ENCODE data around the gene HSD17B12.
"Not testable (repeated sequence)": the region's sequence is repeated elsewhere in the genome, so short reads cannot be mapped to it uniquely, and the experiment has no call there.

HSD17B12 gene

DNA sequence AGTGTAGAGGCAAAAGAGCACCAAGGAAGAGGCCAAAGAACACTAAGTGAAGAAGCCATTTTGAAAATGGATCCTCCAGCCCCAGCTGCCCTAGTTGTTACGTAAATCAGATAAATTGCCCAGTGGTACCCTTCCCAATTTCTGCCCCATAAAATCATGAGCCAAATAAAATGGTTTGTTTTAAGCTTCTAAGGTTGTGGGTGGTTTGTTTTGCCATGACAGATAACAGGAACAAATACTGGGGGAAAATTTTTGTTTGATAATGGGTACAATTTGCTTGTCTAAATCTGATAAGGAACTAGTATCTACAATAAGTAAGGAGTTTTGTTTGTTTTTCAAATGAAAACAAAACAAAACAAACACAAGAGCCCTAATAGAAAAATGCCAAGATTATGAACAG, 30.6 kb upstream of the HSD17B12 start:
- Histone ChIP-seq H3K4me2 (ENCODE audit: low read length) (no peak overlapping the region), H3K9me3 (replicated peaks; ENCODE audit: low read length) (no peaks in the 10 kb centered on the region), H3K9ac (ENCODE audit: low read depth, low read length) (no peak overlapping the region), H3K4me3 (ENCODE audit: low read length) (no peak overlapping the region), H3K36me3 (ENCODE audit: insufficient read depth, low read length) (no peaks in the 10 kb centered on the region), H3K4me1 (ENCODE audit: control insufficient read depth, insufficient read depth, low read length) (peaks cover 5% of the 10 kb centered on the region), H3K27me3 (ENCODE audit: control insufficient read depth, insufficient read depth, low read length) (no peaks in the 10 kb centered on the region)

DNA sequence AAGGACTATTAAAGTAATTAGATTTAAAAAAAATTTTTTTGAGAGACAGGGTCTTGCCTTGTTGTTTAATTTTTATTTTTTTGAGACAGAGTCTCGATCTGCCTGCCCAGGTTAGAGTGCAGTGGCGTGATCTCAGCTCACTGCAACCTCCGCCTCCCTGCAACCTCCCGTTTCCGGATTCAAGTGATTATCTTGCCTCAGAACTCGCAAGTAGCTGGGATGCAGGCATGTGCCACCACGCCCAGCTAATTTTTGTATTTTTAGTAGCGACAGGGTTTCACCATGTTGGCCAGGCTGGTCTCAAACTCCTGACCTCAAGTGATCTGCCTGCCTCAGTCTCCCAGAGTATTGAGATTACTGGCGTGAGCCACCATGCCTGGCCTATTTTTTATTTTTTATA, 17.5 kb upstream of the HSD17B12 start:
- not testable (repeated sequence) for H3K36me3 ChIP-seq (ENCODE audit: insufficient read depth, low read length); H3K4me3 ChIP-seq (ENCODE audit: low read length); H3K4me1 ChIP-seq (ENCODE audit: control insufficient read depth, insufficient read depth, low read length); H3K9me3 ChIP-seq (replicated peaks; ENCODE audit: low read length); H3K9ac ChIP-seq (ENCODE audit: low read depth, low read length); H3K4me2 ChIP-seq (ENCODE audit: low read length)
- peaks cover 26% of the 10 kb centered on the region for H3K27me3 ChIP-seq (ENCODE audit: control insufficient read depth, insufficient read depth, low read length)

DNA sequence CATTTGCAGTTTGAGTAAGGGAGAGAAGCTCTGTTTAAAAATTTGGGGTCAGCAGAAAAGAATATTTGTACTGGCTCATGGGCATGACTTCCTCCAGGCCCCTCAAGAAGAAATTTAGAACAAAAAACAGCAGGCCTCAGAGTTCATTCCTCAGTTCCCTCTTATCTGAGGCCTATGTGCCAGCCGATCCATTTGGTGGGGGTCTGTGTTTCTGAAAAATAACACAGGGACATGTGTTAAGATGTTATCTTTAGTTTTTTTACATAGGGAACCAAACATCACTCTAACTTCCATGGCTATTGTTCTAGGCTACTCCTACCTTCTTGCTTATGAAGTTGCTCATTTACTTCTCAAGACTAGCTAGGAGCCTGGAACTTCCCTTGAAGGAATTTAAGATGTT, 16.2 kb upstream of the HSD17B12 start:
- no peaks in the 10 kb centered on the region for H3K9me3 ChIP-seq (replicated peaks; ENCODE audit: low read length)
- H3K27me3 ChIP-seq (ENCODE audit: control insufficient read depth, insufficient read depth, low read length) = peaks cover 29% of the 10 kb centered on the region
- H3K36me3 ChIP-seq (ENCODE audit: insufficient read depth, low read length) = no peaks in the 10 kb centered on the region
- H3K4me2 ChIP-seq (ENCODE audit: low read length) = no peak overlapping the region
- no peak overlapping the region for H3K9ac ChIP-seq (ENCODE audit: low read depth, low read length)
- no peak overlapping the region for H3K4me3 ChIP-seq (ENCODE audit: low read length)
- H3K4me1 ChIP-seq (ENCODE audit: control insufficient read depth, insufficient read depth, low read length) = no peaks in the 10 kb centered on the region

DNA sequence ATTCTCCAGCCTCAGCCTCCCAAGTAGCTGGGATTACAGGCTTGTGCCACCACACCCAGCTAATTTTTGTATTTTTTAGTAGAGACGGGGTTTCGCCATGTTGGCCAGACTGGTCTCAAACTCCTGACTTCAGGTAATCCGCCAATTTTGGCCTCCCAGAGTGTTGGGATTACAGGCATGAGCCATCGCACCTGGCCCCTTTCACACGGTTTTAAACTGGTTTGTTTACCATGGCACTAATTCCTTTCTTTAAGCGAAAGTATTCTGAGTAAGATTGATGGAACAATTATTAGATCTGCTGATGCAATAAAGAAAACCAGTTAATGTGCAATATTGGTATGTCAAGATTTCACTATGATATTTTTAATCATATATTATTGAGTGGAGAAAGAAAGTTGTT, 9.3 kb upstream of the HSD17B12 start:
- not testable (repeated sequence) for H3K4me1 ChIP-seq (ENCODE audit: control insufficient read depth, insufficient read depth, low read length); H3K9ac ChIP-seq (ENCODE audit: low read depth, low read length); H3K9me3 ChIP-seq (replicated peaks; ENCODE audit: low read length); H3K4me2 ChIP-seq (ENCODE audit: low read length); H3K4me3 ChIP-seq (ENCODE audit: low read length); H3K36me3 ChIP-seq (ENCODE audit: insufficient read depth, low read length)
- H3K27me3 ChIP-seq (ENCODE audit: control insufficient read depth, insufficient read depth, low read length) = peaks cover 32% of the 10 kb centered on the region

DNA sequence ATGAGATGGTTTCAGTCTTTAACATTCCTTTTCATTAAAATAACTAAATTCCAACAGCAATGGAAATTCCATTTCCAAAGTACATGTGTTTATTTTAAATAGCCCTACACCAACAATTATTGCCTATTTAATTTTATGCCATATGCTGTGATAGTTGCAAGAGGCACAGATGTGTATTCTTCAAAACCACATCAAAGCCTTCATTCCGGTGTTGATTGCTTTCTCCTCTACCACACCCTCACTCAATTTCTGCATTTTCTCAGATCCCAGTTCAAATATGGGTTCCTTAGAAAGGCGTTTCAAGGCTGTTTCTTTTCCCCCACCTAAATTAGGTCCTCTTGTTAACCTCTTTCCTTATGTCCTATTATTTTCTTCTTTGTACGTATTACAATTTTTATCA, 6.0 kb upstream of the HSD17B12 start:
- Histone ChIP-seq H3K27me3 (ENCODE audit: control insufficient read depth, insufficient read depth, low read length) (peaks cover 23% of the 10 kb centered on the region), H3K36me3 (ENCODE audit: insufficient read depth, low read length) (no peaks in the 10 kb centered on the region), H3K4me3 (ENCODE audit: low read length) (no peak overlapping the region), H3K4me1 (ENCODE audit: control insufficient read depth, insufficient read depth, low read length) (peaks cover 2% of the 10 kb centered on the region), H3K4me2 (ENCODE audit: low read length) (no peak overlapping the region), H3K9ac (ENCODE audit: low read depth, low read length) (no peak overlapping the region), H3K9me3 (replicated peaks; ENCODE audit: low read length) (no peaks in the 10 kb centered on the region)

DNA sequence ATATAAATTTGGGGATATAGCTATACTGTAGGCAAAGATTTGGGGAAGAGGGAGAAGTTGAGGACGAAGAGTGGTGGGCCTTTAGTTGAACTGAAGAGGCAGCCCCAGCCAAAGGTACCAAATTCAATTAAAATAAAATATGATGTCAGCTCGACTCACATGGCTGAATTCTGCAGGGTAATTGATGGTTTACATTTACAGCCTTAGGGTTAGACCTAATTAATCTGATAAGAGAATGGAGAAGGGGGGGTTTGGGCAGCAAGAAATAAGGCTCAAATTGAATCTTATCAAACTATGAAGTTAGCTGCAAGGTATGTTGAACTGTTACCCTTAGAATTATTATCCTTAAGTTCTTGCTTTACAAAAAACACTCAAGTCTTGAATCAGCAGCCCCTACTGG, 3.6 kb upstream of the HSD17B12 start:
- no peaks in the 10 kb centered on the region for H3K9me3 ChIP-seq (replicated peaks; ENCODE audit: low read length)
- H3K27me3 ChIP-seq (ENCODE audit: control insufficient read depth, insufficient read depth, low read length) = peaks cover 17% of the 10 kb centered on the region
- H3K9ac ChIP-seq (ENCODE audit: low read depth, low read length) = no peak overlapping the region
- no peaks in the 10 kb centered on the region for H3K36me3 ChIP-seq (ENCODE audit: insufficient read depth, low read length)
- no peak overlapping the region for H3K4me3 ChIP-seq (ENCODE audit: low read length)
- H3K4me2 ChIP-seq (ENCODE audit: low read length) = no peak overlapping the region
- peaks cover 3% of the 10 kb centered on the region for H3K4me1 ChIP-seq (ENCODE audit: control insufficient read depth, insufficient read depth, low read length)

DNA sequence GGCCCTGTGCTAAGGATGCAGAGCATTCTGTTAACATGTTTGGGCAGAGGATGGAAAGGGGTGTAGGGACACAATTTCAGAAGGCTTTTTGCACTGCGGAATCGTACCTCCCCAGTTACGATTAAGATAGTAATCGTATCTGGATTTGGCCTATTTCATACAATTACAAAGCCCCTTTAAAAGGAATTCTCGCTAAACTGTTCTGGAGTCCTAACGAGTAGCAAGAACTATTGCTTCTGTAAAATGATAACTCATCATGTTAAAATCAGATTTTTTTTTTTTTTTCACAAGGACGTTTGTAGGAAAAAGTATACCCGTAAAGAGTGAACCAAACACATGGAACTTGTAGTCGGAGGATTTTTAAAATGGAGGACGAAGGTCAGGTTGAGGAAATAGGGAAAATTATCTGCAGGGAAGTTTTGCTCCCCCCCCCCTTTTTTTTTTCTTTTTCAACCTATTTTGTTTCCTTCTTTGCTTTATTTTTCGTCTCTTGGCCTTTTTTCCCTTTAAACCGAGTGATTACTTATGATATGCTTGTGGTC, 934 bp downstream of the HSD17B12 start:
- H3K4me2 ChIP-seq (ENCODE audit: low read length) = peak overlapping the region; percentile 88
- no peaks in the 10 kb centered on the region for H3K27me3 ChIP-seq (ENCODE audit: control insufficient read depth, insufficient read depth, low read length)
- no peaks in the 10 kb centered on the region for H3K9me3 ChIP-seq (replicated peaks; ENCODE audit: low read length)
- peaks cover 7% of the 10 kb centered on the region for H3K4me1 ChIP-seq (ENCODE audit: control insufficient read depth, insufficient read depth, low read length)
- peaks cover 16% of the 10 kb centered on the region for H3K36me3 ChIP-seq (ENCODE audit: insufficient read depth, low read length)
- H3K9ac ChIP-seq (ENCODE audit: low read depth, low read length) = peak overlapping the region; percentile 96
- peak overlapping the region; percentile 81 for H3K4me3 ChIP-seq (ENCODE audit: low read length)

DNA sequence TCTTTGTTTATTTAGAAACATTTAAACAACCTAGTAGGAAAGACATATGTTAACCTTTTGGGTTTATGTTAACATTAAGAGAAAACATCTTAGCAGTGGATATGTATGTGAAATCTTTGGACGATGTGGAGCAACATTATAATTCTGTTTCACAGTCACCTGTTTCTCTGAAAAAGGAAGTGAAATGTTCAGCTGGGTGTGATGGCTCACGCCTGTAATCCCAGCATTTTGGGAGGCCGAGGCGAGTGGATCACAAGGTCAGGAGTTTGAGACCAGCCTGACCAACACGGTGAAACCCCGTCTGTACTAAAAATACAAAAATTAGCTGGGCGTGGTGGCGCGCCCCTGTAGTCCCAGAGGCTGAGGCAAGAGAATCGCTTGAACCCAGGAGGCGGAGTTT, 1.5 kb downstream of the HSD17B12 start:
- peak overlapping the region; percentile 88 for H3K4me2 ChIP-seq (ENCODE audit: low read length)
- peaks cover 16% of the 10 kb centered on the region for H3K36me3 ChIP-seq (ENCODE audit: insufficient read depth, low read length)
- not testable (repeated sequence) for H3K9me3 ChIP-seq (replicated peaks; ENCODE audit: low read length); H3K27me3 ChIP-seq (ENCODE audit: control insufficient read depth, insufficient read depth, low read length)
- peak overlapping the region; percentile 96 for H3K9ac ChIP-seq (ENCODE audit: low read depth, low read length)
- peak overlapping the region; percentile 81 for H3K4me3 ChIP-seq (ENCODE audit: low read length)
- peaks cover 12% of the 10 kb centered on the region for H3K4me1 ChIP-seq (ENCODE audit: control insufficient read depth, insufficient read depth, low read length)

DNA sequence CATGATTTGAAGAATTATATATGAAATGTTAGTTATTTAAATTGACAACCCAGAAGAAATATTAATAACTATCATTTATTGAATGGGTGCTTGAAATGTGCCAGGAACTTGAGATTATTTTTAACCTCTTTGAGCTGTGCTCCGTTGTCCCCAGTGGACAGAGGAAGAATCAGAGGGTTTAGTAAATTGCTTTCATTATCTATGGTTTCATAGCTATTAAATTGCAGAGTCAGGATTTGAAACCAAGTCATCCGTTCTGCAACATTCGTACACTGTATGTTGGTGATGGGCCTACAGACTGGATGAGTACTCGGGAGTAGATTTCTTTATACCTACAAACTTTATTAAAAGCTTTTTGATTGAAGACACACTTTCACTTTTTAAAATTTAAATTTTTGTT, 4.9 kb downstream of the HSD17B12 start:
- no peak overlapping the region for H3K4me2 ChIP-seq (ENCODE audit: low read length)
- H3K36me3 ChIP-seq (ENCODE audit: insufficient read depth, low read length) = peaks cover 16% of the 10 kb centered on the region
- no peaks in the 10 kb centered on the region for H3K9me3 ChIP-seq (replicated peaks; ENCODE audit: low read length)
- no peak overlapping the region for H3K4me3 ChIP-seq (ENCODE audit: low read length)
- no peaks in the 10 kb centered on the region for H3K27me3 ChIP-seq (ENCODE audit: control insufficient read depth, insufficient read depth, low read length)
- no peak overlapping the region for H3K9ac ChIP-seq (ENCODE audit: low read depth, low read length)
- H3K4me1 ChIP-seq (ENCODE audit: control insufficient read depth, insufficient read depth, low read length) = peaks cover 15% of the 10 kb centered on the region

DNA sequence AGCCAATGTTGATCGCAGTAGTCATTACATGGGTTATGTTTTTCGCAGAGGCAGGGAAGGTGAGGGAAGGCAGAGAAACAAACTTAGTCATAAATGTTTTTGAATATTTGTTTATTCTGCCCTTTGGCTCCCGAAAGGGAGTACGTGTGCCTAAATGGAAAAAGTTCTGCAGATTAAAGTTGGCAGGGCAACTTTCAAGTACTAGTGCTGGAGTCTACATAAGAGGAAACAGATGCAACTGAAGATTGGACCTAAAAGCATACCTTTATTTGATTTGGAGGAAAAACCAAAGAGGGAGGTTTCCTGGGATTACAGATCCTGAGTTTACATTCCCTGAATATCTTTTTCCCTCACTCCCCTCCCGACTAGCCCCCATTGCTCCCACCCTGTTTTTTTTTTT, 5.7 kb downstream of the HSD17B12 start:
- peaks cover 15% of the 10 kb centered on the region for H3K4me1 ChIP-seq (ENCODE audit: control insufficient read depth, insufficient read depth, low read length)
- H3K9ac ChIP-seq (ENCODE audit: low read depth, low read length) = no peak overlapping the region
- H3K4me2 ChIP-seq (ENCODE audit: low read length) = no peak overlapping the region
- H3K27me3 ChIP-seq (ENCODE audit: control insufficient read depth, insufficient read depth, low read length) = no peaks in the 10 kb centered on the region
- H3K36me3 ChIP-seq (ENCODE audit: insufficient read depth, low read length) = peaks cover 16% of the 10 kb centered on the region
- no peaks in the 10 kb centered on the region for H3K9me3 ChIP-seq (replicated peaks; ENCODE audit: low read length)
- H3K4me3 ChIP-seq (ENCODE audit: low read length) = no peak overlapping the region

DNA sequence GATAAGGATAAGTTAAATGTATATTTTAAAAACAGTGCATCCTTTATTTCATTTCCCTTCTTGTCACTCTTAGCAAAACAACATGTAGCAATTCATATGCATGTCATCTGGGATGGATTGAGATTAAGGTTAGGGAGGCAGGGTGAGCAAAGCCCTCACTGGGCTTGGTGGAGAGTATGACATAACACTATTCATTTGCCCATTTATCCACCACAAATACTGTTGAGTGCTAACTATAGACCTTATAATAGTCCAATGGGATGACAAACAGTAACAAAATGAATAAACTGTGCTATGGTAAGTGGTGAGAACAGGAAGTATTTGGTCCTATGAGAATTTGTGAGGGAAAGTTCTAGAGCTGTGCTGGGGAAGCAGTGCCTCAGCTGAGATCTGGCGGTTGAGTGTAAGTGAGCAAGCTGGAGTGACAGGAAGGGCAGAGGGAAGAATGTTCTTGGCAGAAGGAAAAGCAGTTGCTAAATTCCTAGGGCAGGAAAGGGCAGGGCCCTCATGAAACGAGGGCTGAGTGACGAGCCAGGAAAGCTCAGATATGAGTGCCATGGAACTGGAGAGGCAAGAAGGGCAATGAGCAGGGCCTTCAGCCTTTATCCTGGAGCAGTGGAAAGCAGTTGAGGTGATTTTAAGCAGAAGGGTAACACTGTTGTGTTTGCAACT, 6.7 kb downstream of the HSD17B12 start:
- peaks cover 15% of the 10 kb centered on the region for H3K4me1 ChIP-seq (ENCODE audit: control insufficient read depth, insufficient read depth, low read length)
- H3K36me3 ChIP-seq (ENCODE audit: insufficient read depth, low read length) = peaks cover 16% of the 10 kb centered on the region
- no peaks in the 10 kb centered on the region for H3K9me3 ChIP-seq (replicated peaks; ENCODE audit: low read length)
- H3K27me3 ChIP-seq (ENCODE audit: control insufficient read depth, insufficient read depth, low read length) = no peaks in the 10 kb centered on the region
- peak overlapping the region; percentile 61 for H3K4me2 ChIP-seq (ENCODE audit: low read length)
- H3K9ac ChIP-seq (ENCODE audit: low read depth, low read length) = no peak overlapping the region
- H3K4me3 ChIP-seq (ENCODE audit: low read length) = peak overlapping the region; percentile 45

DNA sequence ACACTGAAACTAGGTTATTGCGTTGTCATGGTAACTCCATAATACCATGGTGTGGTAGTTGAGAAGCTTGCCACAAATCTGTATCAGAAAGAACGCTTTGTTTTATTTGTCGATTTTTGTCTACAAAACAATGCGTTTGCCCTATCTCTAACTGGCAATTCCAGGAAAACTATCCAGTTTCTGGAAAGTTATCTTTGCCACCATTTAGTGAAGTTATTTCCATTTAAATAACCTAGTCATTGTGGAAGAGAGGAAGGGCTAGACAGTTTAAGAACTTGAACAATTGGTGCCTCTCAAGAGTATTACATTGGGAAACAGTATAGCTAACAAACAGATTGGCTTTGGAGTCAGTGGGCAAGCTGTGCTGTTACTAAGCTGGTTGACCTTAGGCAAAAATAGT, 7.9 kb downstream of the HSD17B12 start:
- Histone ChIP-seq H3K4me3 (ENCODE audit: low read length) (no peak overlapping the region), H3K9ac (ENCODE audit: low read depth, low read length) (no peak overlapping the region), H3K9me3 (replicated peaks; ENCODE audit: low read length) (no peaks in the 10 kb centered on the region), H3K36me3 (ENCODE audit: insufficient read depth, low read length) (peaks cover 11% of the 10 kb centered on the region), H3K27me3 (ENCODE audit: control insufficient read depth, insufficient read depth, low read length) (no peaks in the 10 kb centered on the region), H3K4me1 (ENCODE audit: control insufficient read depth, insufficient read depth, low read length) (peaks cover 15% of the 10 kb centered on the region), H3K4me2 (ENCODE audit: low read length) (no peak overlapping the region)

All from skeletal muscle satellite cell (primary cell).